Measurements from ENCODE around the gene SEC63.

DNA sequence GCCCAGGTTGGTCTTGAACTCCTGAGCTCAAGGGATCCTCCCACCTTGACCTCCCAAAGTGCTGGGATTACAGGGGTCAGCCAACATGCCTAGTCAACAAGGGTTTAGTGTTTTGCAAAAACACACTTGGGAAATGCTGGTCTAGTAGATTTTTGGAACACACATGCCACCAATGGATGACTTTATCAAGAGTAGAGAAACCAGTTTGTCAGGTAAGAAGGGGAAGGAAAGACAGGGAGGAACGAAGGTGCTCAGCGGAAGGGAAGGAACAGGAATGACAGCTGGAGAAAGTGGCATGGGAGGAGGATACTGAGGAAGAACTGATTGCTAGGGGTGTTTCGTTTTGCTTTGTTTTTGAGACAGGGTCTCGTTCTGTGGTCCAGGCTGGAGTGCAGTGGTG lies 15.6 kb upstream of the SEC63 start:
- TF ChIP-seq, protein P1, sequence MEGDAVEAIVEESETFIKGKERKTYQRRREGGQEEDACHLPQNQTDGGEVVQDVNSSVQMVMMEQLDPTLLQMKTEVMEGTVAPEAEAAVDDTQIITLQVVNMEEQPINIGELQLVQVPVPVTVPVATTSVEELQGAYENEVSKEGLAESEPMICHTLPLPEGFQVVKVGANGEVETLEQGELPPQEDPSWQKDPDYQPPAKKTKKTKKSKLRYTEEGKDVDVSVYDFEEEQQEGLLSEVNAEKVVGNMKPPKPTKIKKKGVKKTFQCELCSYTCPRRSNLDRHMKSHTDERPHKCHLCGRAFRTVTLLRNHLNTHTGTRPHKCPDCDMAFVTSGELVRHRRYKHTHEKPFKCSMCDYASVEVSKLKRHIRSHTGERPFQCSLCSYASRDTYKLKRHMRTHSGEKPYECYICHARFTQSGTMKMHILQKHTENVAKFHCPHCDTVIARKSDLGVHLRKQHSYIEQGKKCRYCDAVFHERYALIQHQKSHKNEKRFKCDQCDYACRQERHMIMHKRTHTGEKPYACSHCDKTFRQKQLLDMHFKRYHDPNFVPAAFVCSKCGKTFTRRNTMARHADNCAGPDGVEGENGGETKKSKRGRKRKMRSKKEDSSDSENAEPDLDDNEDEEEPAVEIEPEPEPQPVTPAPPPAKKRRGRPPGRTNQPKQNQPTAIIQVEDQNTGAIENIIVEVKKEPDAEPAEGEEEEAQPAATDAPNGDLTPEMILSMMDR (IDR thresholded peaks at IDR 0.05; ENCODE audit: low read depth, low read length): no peak
- no peak for TF ChIP-seq EZH2phosphoT487 (IDR thresholded peaks at IDR 0.05; ENCODE audit: low read depth)

Data from OCI-LY3 (cell line).